Duodenal mucosa (tissue), 2 donors: ENCODE results near the gene GK2.

Experiments used
- H3K27ac ChIP-seq: one replicate; pipeline ENCODE4 v1.7.0; 2013; ENCODE audit warnings: low read depth, low read length
- H3K27me3 ChIP-seq, 2 donors: one replicate each; pipeline ENCODE4 v1.7.0; 2013; ENCODE audit warnings: low read length in 2 of 2, control low read depth in 1 of 2; ENCODE audit not compliant: insufficient read depth in 2 of 2, control insufficient read depth in 1 of 2
- H3K36me3 ChIP-seq, 2 donors: one replicate each; pipeline ENCODE4 v1.7.0; 2013; ENCODE audit warnings: low read length in 2 of 2, control low read depth in 1 of 2; ENCODE audit not compliant: insufficient read depth in 2 of 2, control insufficient read depth in 1 of 2
- H3K4me1 ChIP-seq, 2 donors: one replicate each; pipeline ENCODE4 v1.7.0; 2013; ENCODE audit warnings: low read length in 2 of 2, control low read depth in 1 of 2; ENCODE audit not compliant: insufficient read depth in 2 of 2, control insufficient read depth in 1 of 2
- H3K4me3 ChIP-seq, 2 donors: one replicate each; pipeline ENCODE4 v1.7.0; 2013; ENCODE audit warnings: low read length in 2 of 2, low read depth in 1 of 2
- H3K9ac ChIP-seq, 2 donors: one replicate each; pipeline ENCODE4 v1.7.0; 2013; ENCODE audit warnings: low read length in 2 of 2, low read depth in 1 of 2
- H3K9me3 ChIP-seq, 2 donors: one replicate each; pipeline ENCODE4 v1.7.0; 2013; ENCODE audit warnings: low read length in 2 of 2, control low read depth in 1 of 2; ENCODE audit not compliant: control insufficient read depth in 1 of 2

The GK2 gene

GRCh38 chr4:79408063-79408462 is at the start of gene GK2:
Gene GK2 (minus strand): TSS chr4:79408228. CDS start chr4:79408200, 28 bp downstream.
- no peak within 1 kb of the TSS for H3K9ac ChIP-seq
- H3K36me3 ChIP-seq, result no peaks in the 10 kb centered on the region
- H3K4me1 ChIP-seq, result no peaks in the 10 kb centered on the region
- no peak within 1 kb of the TSS for H3K4me3 ChIP-seq
- no peak within 1 kb of the TSS for H3K27ac ChIP-seq
- H3K27me3 ChIP-seq, result no peaks in the 10 kb centered on the region
- H3K9me3 ChIP-seq, result no peaks in the 10 kb centered on the region

- no peaks in the 10 kb centered on the region for H3K36me3 ChIP-seq
- no peaks in the 10 kb centered on the region for H3K27me3 ChIP-seq
- H3K9ac ChIP-seq, result no peak overlapping the region
- H3K9me3 ChIP-seq, result no peaks in the 10 kb centered on the region
- no peak overlapping the region for H3K27ac ChIP-seq
- H3K4me1 ChIP-seq, result no peaks in the 10 kb centered on the region
- no peak overlapping the region for H3K4me3 ChIP-seq
Measured at GRCh38 chr4:79455216-79455615, 47.2 kb upstream of the GK2 start.

- H3K9ac ChIP-seq, result no peak overlapping the region
- H3K9me3 ChIP-seq, result no peaks in the 10 kb centered on the region
- no peak overlapping the region for H3K4me3 ChIP-seq
- no peaks in the 10 kb centered on the region for H3K36me3 ChIP-seq
- H3K27ac ChIP-seq, result no peak overlapping the region
- no peaks in the 10 kb centered on the region for H3K4me1 ChIP-seq
- H3K27me3 ChIP-seq, result no peaks in the 10 kb centered on the region
Measured at GRCh38 chr4:79454656-79455055, 46.6 kb upstream of the GK2 start.

- Histone ChIP-seq H3K36me3 (no peaks in the 10 kb centered on the region), H3K27me3 (no peaks in the 10 kb centered on the region), H3K9me3 (no peaks in the 10 kb centered on the region), H3K9ac (no peak overlapping the region), H3K4me3 (no peak overlapping the region), H3K27ac (no peak overlapping the region), H3K4me1 (no peaks in the 10 kb centered on the region)
Measured at GRCh38 chr4:79450053-79450452, 42.0 kb upstream of the GK2 start.

- no peaks in the 10 kb centered on the region for H3K36me3 ChIP-seq
- no peak overlapping the region for H3K4me3 ChIP-seq
- no peaks in the 10 kb centered on the region for H3K9me3 ChIP-seq
- no peaks in the 10 kb centered on the region for H3K27me3 ChIP-seq
- no peak overlapping the region for H3K9ac ChIP-seq
- no peaks in the 10 kb centered on the region for H3K4me1 ChIP-seq
- H3K27ac ChIP-seq, result no peak overlapping the region
Measured at GRCh38 chr4:79446145-79446544, 38.1 kb upstream of the GK2 start.

- Histone ChIP-seq H3K9me3 (no peaks in the 10 kb centered on the region), H3K27me3 (no peaks in the 10 kb centered on the region), H3K27ac (no peak overlapping the region), H3K36me3 (no peaks in the 10 kb centered on the region), H3K4me1 (no peaks in the 10 kb centered on the region), H3K9ac (no peak overlapping the region), H3K4me3 (no peak overlapping the region)
Measured at GRCh38 chr4:79445371-79445781, 37.3 kb upstream of the GK2 start.

- Histone ChIP-seq H3K27ac (no peak overlapping the region), H3K4me1 (no peaks in the 10 kb centered on the region), H3K9me3 (no peaks in the 10 kb centered on the region), H3K9ac (no peak overlapping the region), H3K4me3 (no peak overlapping the region), H3K36me3 (no peaks in the 10 kb centered on the region), H3K27me3 (no peaks in the 10 kb centered on the region)
Measured at GRCh38 chr4:79442422-79442821, 34.4 kb upstream of the GK2 start.

GRCh38 chr4:79439489-79439888 is 31.5 kb upstream of the GK2 start:
- no peak overlapping the region for H3K9ac ChIP-seq
- H3K9me3 ChIP-seq, result no peaks in the 10 kb centered on the region
- H3K27me3 ChIP-seq, result no peaks in the 10 kb centered on the region
- H3K36me3 ChIP-seq, result no peaks in the 10 kb centered on the region
- no peaks in the 10 kb centered on the region for H3K4me1 ChIP-seq
- no peak overlapping the region for H3K4me3 ChIP-seq
- no peak overlapping the region for H3K27ac ChIP-seq

GRCh38 chr4:79431839-79432238 is 23.8 kb upstream of the GK2 start:
- no peak overlapping the region for H3K4me3 ChIP-seq
- H3K9me3 ChIP-seq, result no peaks in the 10 kb centered on the region
- H3K27ac ChIP-seq, result no peak overlapping the region
- no peaks in the 10 kb centered on the region for H3K4me1 ChIP-seq
- H3K36me3 ChIP-seq, result no peaks in the 10 kb centered on the region
- H3K27me3 ChIP-seq, result no peaks in the 10 kb centered on the region
- H3K9ac ChIP-seq, result no peak overlapping the region

GRCh38 chr4:79429113-79429903 is 21.3 kb upstream of the GK2 start:
- no peaks in the 10 kb centered on the region for H3K36me3 ChIP-seq
- no peaks in the 10 kb centered on the region for H3K9me3 ChIP-seq
- no peaks in the 10 kb centered on the region for H3K4me1 ChIP-seq
- no peak overlapping the region for H3K9ac ChIP-seq
- H3K27ac ChIP-seq, result no peak overlapping the region
- no peaks in the 10 kb centered on the region for H3K27me3 ChIP-seq
- no peak overlapping the region for H3K4me3 ChIP-seq
